Stimulated activated CD4-positive, alpha-beta T cell treated with anti-CD3 and anti-CD28 coated beads, Interleukin-1b, Interleukin-23, amount 100 ng/mL, for 1 hour (primary cell): ENCODE results near the gene FLNB.
"Not testable (repeated sequence)": the region's sequence is repeated elsewhere in the genome, so short reads cannot be mapped to it uniquely, and the experiment has no call there.

ENCODE experiments used
- DNase-seq, 2 donors: peaks; one replicate each; pipeline ENCODE4 v3.0.0-alpha.2; 2020; ENCODE audit warnings: low read depth in 2 of 2

Gene FLNB

DNA sequence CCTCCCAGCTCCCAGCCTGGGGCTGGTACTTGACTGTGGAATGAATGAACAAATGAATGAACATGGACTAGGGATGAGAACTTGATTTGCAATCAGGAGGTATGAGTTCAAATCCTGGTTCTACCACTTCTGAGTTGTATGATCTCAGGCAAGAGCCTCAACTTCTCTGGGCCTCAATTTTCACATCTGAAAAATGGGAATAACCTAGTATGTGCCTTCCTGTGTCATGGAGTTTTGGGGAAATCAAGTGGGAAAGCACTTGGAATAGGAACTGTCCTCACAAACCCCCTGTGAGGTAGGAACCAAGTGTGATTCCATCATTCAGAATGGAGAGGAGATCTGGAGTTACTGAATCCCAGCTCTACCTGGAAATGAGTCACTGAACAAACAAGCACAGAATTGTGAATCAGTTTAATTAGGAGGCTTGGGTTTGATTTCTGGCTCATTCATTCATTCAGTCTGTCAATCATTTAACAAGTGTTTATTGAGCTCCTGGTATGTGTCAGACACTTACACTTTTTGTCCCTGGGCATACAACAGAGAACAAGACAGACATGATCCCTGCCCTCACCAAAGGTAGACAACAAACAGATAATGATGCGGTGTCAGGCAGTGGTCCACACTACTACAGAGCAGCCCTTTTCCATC is 172.8 kb downstream of the FLNB start:
- DNase-seq = no peak

DNA sequence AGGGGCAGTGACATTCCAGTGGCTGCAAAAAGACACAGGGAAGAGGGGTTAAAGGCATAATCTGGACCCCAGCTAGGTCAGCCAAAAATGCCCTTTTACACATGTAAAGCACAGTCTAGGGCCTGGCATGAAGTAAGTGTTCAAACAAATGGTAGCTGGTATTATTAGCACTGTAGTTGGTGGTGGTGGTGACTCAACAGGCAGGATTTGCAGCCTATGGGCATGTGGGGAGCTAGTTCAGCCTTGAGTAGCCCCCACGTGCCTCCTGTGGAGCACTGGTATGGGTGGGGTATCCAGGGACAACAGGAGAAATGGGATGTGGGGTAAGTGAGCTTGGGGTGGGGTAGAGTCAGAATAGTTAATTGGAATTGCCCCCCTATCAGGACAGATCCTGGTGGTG is 175.0 kb downstream of the FLNB start:
- no peak for DNase-seq

DNA sequence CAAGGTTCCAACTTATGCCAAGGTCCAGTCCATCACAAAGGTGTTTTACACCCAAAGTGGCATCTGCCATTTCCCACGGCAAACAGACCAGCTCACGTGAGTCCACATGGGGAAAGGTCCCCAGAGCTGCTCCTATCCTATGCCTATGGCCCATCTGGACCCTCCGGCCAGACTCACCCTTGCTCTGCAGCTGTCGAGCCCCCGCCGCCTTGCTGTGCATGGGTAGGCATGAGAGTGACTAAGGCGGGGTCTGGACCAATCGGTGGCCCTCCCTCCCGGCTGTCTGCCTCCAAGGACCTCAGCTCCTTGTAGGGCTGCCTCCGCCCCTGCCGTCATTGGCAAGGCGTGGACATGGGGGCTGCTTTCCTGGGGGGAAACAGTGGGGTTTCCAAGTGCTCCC is 175.7 kb downstream of the FLNB start:
- DNase-seq = no peak

DNA sequence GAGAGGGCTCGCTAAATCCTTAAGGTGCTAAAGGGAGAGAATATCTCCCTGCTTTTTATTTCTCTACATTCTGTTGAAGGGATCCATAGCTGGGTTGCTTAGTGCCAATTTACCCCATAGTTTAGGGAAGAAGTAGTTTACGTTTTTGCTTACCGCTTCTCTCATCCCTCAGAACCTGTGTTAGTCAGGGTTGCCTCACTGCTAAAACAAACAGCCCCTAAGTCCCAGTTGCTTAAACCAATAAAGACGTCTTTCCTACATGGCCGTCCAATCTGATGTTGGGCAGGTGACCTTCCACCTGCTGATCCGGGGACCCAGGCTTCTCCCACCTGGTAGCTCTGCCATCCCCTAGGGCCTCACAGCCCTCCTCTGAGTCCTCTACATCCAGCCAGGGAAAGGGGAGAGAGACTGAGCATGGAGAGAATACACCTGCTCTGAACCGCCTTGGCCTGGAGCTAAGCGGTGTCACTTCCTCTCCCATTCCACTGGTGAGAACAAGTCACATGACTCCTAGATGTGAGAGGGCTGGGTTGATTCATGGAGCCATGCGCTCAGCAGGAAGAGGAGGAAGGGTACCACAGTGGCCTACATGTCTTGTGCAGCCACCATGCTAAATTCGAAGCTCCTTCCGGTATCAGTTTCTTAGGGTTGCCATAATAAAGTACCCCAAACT is 176.2 kb downstream of the FLNB start:
- no peak for DNase-seq

DNA sequence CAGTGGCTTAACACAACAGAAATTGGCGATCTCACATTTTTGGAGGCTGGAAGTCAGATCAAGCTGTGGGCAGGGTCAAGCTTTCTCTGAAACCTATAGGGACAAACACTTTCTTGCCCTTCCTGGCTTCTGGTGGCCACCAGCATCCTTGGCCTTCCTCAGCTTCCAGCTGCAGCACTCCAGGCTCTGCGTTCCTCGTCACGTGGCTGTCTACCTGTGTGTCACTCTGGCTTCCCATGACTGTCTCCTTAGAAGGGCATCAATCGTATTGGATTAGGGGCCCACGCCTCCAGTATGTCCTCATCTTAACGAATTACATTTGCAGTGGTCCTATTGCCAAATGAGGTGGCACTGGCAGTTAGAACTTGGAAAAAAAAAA is 176.7 kb downstream of the FLNB start:
- no peak for DNase-seq

DNA sequence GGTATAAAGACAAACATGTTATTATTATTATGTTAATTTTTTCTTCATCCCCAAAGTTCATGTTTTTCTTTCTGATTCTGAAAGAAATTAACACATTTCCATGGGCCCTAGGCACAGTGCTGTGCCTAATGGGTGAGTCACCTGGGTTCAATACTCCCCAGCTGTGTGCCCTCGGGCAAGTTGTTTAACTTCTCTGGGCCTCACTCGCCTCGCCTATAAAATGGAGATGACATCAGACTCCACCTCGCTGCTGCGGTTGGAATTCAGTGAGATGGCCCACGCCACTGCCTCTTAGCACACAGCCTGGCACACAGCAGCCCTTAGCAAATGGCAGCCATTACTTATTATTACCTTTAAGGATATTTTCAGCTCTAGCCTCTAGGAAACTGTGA is 179.9 kb downstream of the FLNB start:
- DNase-seq = no peak

DNA sequence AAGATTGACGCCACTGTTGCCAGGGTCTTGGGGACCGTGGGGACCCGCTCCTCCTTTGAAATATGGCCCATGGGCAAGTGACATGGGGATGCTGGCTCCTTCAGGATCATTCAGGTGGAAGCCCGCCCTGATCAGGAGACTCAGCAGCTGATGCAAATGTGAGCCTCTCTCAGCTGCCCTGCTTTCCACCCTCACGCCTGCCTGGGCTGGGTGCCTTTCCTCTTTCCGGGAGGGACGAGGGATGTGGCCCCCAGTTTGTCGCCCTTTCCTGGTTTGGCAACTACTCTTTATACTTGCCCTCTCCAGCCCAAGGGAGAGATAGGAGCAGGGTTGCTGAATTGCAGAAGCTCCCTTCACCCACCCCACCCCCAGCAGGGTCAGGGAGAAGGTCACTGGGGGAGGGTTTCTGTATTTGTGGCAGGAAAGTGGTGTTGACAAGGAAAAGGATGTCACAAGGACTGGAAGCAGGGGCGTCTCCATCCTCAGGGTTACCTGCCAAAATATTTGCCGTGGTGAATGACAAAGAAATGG is 180.8 kb downstream of the FLNB start:
- DNase-seq = no peak

DNA sequence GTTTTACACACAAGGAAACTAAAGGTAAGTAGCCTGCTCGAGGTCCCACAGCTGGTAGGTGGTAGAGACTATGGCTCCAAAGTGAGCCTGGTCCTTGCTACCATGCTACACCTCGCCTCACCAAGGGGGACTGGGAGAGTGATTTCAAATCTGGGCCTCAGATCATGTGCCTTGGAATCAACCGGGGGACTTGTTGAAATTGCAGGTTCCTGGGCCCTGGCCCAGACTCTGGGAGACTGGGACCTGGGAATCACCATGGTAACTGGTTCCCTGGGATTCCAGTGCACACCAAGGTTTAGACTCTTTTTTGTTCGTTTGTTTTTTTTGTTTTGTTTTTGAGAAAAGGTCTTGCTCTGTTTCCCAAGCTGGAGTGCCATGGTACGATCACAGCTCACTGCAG is 181.5 kb downstream of the FLNB start:
- DNase-seq = no peak

DNA sequence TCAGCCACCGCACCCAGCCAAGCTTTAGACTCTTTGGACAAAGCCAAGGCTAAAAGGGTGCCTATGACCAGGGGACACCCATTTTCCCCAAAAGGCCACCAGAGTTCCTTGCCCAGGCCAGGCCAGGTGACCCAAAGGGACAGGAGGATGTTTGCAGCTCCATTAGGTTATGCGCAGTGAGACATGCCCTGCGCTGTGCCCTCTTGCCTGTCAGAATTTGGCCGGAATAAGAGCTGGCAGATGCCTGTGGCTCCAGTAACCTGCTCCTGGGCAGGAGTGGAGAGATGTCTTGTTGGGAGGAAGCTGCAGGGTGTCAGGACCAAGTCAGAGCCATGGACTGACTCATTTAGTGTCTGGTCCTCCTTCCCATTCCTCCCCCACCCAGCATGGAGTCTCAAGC is 182.1 kb downstream of the FLNB start:
- no peak for DNase-seq

DNA sequence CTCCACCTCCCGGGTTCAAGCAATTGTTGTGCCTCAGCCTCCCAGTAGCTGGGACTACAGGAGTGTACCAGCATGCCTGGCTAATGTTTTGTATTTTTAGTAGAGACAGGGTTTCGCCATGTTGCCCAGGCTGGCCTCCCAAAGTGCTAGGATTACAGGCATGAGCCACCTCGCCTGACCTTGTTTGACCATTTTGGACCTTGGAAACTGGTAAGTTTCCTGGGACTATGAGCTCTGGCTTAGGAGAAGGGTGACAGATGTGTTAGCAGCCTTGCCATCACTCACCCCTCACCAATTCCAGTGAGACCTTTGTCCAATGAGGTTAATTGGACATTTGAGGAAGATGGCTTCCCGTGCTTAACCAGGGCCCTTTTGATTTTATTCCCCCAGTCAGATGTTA is 182.7 kb downstream of the FLNB start:
- no peak for DNase-seq

DNA sequence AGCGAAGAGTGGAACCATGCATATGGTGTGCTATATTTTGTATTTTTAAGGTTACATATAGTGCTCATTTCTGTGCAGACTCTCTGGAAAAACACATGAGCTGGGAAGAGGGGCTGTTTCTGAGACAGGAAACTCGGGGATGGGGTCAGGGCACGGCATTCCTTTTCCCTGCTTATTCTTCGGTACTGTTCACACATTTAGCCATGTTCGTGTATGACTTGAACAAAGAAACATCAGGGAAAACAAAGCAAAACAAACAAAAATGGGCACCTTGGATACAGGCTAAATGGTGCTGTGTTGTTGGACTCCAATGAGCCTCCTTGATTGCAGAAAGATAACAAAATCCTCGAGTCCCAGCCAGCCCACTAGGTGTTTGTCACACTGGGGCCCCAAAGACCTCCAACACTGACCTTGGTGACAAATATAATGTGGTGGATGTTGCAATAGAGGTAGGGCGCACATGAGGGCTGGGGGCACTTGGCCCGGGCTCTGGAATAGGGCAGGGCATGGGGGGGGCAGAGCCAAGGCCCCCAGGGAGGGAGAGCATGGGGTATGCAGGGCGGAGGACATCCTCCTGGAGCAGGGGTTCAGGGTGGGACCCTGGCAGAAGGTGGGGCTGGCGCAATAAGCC is 183.3 kb downstream of the FLNB start:
- no peak for DNase-seq

DNA sequence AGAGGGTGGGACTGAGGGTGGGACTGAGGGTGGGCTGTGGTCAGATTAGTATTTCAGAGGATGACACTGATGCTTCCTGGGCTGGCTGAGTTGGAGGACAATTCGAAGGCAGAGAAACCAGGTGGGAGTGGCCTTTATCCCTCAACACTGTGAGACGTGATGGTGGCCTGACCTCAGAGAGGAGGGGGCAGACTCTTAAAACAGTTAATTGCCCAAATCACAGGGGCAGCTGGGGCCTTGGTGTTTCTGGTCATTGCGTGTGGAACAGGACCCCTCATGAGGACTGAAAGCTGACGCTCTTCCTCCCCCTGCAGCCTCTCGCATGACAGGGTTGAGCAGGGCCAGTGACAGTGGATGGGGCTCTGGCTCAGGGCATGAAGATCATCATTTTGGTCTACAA is 183.8 kb downstream of the FLNB start:
- DNase-seq = no peak

DNA sequence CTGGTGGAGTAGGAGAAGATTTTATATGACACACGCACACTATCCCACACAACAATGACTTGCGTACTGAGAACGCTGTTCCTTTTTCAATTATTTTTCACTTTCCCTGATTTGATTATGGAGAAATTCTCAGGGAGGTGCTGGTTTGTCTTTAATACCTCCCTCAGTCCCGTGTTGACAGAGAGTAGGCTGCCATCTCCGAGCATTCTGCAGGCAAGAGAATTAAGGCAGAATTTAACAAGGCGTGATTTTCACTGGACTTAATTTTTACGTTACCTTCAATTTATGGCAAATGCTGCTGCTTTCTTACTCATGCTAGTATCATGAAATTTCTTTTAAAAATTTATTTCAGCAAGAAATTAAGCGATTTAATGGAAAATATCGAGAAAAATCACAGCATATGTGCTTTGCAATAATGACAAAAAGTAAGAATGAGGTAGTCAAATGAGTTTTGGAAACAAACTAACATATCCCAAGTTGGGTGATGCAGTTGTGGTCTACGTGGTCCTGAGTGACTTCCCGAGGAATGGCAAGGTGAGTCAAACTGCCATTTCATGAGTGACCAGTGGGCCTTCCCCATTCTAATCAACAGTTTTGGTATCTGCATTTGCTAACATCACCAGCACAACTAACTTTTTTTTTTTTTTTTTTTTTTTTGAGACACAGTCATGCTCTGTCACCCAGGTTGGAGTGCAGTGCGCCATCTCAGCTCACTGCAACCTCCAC is 185.6 kb downstream of the FLNB start:
- DNase-seq = no peak

DNA sequence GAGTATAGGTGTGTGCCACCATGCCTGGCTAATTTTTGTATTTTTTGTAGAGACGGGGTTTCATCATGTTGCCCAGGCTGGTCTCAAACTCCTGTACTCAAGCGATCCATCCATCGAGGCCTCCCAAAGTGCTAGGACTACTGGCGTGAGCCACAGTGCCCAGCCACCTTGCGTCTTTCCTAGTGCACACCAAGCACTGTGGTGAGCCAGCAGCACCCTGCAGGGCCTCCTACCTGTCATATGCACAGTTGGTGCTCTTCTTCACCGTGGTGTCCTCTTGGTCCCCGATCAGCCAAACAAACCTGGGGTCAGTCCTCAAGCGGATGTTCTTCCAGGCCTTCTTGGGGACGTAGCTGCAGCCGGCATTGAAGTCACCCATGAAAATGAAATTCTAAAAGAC is 189.4 kb downstream of the FLNB start:
- DNase-seq = no peak

DNA sequence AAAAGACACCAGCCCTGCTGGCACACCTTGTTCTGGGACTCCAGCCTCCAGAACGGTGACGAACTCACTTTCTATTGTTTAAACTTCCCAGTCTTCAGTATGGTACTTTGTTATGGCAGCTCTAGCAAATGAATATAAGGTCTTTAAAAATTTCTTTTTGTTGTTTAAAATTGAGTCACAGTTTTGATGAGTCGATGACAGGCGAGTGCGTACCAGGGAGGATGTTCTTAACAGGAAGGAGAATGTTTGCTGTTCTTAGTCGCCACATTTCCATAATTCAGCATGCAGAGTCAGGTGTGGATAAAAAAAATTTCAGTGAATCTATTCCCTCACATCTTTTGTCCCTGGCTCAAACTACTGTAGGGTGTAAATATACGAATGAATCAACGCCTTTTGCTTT is 190.1 kb downstream of the FLNB start:
- no peak for DNase-seq

DNA sequence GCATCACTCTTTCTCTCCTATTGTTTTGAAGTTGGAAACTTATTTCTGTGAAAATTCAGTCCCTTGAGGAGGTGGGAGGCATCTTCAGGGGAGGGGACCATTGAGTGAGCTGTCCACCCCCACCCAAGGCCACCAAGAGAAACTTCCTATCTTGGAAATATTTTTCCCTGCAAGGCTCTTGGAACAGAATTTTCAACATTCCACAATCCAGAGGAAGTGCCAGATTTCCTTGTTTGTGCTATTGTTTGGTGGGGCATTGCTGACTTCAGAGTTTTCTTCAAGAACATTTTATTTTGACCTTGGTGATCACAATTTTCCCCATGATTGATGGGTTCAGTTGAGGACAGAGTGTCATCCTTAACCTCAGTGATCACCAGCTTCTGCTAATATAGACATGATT is 190.6 kb downstream of the FLNB start:
- DNase-seq = no peak

DNA sequence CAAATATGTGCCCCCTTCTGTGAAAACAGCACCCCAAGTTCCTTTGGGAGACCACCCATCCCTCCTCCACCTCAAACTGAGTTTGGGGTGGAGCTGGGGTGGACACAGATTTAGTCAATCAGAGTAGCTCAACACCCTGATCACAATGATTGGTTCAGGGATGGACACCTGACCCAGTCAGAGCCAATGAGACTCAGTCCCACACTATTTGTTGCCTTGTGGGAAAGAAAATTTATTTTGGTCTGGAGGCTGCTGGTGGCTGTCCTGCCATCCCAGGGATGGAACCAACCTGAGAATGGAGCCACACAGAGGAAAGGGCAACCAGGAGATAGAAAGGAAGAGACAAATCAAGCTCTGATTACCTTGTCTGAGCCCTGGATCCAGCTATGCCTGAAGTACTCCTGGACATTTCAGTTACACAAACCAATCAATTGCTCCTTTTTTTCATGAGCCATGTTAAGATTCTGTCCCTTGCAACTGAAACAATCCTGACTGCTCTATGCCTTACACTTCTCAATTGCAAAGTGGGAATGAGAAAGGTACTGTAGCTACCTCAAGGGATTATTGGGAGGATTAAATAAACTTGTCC is 192.0 kb downstream of the FLNB start:
- no peak for DNase-seq

DNA sequence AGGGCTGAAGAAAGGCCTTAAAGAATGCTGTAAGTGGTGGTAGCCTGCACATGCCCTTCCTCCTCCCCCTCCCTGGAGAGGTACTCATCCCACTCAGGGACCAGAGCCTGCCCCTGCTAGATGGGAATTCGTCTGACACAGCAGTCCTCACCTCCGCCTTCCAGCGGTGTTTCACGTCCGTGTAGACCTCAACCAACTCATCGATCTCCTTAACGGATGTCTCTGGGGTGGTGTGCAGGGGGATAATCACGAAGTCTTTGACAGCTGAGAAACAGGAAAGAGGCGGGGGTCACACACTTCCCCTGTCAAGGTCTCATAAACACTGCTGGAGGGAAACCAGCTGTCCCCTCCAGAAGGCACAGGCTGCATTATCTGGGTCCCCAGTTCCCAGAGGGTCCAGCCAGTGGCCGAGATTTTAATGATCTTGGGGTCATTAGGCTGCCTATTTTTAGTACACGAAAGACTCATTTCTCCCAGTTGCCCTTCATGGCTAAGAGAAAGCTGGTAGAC is 192.7 kb downstream of the FLNB start:
- no peak for DNase-seq

DNA sequence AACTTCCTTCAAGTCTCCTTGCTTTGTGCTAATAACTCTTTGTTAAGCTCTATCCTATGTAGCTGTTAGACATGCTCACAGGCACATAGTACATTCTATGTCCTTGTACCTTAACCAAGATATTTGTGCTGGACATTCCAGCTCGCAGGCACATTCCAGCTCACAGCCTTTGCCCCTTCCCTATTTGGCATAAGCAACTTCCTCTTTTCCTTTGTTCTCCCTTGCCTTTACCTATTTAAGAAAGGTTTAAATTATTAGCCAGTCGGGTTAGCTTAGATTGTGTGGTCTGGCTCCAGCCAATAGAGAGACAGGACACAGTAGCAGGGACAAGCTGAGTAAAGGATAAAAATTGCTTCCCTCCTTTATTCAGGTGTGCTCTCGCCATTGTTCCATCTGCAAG is 193.2 kb downstream of the FLNB start:
- not testable (repeated sequence) for DNase-seq

DNA sequence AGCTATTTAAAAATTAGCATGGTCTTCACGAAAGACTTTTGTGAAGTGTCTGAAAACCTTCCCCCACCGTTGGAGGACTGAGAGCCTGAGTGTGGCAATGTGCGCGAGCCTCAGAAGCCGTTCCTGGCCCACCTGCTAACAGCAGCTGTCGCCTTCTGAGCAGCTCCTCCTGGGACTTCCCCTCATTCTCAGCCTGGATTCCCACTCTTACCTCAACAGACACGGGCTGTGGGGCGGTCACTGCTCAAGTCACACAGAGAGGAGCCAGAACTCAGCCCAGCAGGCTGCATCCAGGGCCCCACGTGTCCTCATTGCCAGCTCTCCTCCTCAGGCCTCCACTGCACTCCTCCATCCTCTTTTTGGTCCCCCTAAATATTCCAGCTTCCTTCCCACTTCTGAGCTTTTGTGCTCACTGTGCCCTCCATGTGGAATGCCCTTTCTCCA is 194.7 kb downstream of the FLNB start:
- no peak for DNase-seq

DNA sequence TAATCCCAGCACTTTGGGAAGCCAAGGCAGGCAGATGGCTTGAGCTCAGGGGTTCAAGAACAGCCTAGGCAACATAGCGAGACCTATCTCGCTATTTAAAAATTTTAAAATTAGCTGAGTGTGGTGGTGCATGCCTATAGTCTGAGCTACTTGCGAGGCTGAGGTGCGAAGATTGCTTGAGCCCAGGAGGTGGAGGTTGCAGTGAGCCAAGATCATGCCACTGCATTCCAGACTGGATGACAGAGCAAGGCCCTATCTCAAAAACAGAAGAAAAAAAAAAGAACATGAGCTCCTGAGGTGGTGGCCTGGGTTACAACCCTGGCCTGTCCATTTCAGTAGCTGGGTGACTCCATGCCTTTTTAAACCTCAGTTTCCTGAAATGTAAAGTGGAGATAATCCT is 195.3 kb downstream of the FLNB start:
- no peak for DNase-seq

DNA sequence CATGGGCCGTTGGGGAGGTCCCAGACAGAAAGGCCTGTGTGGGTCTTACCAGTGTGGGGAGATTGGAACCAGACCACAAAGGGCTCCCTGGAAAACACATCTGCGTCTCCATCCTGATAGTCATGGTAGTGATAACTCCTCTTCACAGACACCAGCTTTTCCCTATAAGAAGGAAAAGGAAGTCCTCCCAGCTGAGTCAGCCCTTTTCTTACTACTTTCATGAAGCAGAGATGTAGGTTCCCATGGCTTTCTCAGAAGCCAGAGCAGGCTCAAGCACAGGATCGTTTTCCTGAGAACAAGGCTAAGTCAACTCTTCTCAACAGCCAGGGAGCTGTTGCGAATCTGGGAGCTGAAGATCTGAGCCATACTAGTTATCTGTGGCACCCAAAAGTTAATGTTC is 196.5 kb downstream of the FLNB start:
- DNase-seq = no peak
